Neural progenitor cell (in vitro differentiated cells): ENCODE results near the gene IGSF3.

Experiments
- CTCF ChIP-seq: fragments of 200-600 bp; sonication (generic); IDR thresholded peaks from 2 replicates; pipeline ENCODE4 v1.5.1; 2017; ENCODE audit warnings: antibody characterized with exemption, mild to moderate bottlenecking
- EZH2 ChIP-seq: fragments of 200-600 bp; sonication (generic); IDR thresholded peaks from 2 replicates; pipeline ENCODE4 v1.6.1; 2017; ENCODE audit warnings: antibody characterized with exemption, mild to moderate bottlenecking, moderate library complexity
- EZH2phosphoT487 ChIP-seq: fragments of 200-600 bp; sonication (generic); IDR thresholded peaks from 2 replicates; pipeline ENCODE4 v1.6.1; 2017; ENCODE audit warnings: antibody characterized with exemption

GRCh38 chr1:116686723-116687352 lies 19.3 kb upstream of the IGSF3 start:
- TF ChIP-seq CTCF = no peak
- TF ChIP-seq EZH2 = no peak
- TF ChIP-seq EZH2phosphoT487 = no peak
